CD14-positive monocyte (primary cell): ENCODE data around the gene DDR1. TPM values are rescaled to one million over a fixed set of nuclear protein-coding genes. Genes with fewer than 3 reads are reported as not detected.

Experiments
- DNase-seq, 3 donors: peaks; one replicate each; pipeline ENCODE4 v3.0.0-alpha.2; 2011 to 2022
- H2AFZ ChIP-seq: 2 replicates; pipeline ENCODE4 v1.6.0; 2012; ENCODE audit warnings: mild to moderate bottlenecking, low read depth, low read length, inconsistent platforms; ENCODE audit not compliant: insufficient read depth, poor library complexity, severe bottlenecking
- H3K27ac ChIP-seq, 2 donors: 1 replicate in 1 of 2; 2 replicates in 1 of 2; pipeline ENCODE4 v1.5.1; 2012 to 2013; ENCODE audit warnings: low read length in 2 of 2, control low read depth in 1 of 2, inconsistent platforms in 1 of 2, low read depth in 1 of 2, mild to moderate bottlenecking in 1 of 2
- H3K27me3 ChIP-seq, 2 donors: one replicate each; pipeline versions ENCODE4 v1.6.0 to v1.6.1; 2011 to 2013; ENCODE audit warnings: low read length in 2 of 2; ENCODE audit not compliant: control insufficient read depth in 2 of 2, insufficient read depth in 2 of 2
- H3K36me3 ChIP-seq, 2 donors: replicated peaks in 1 of 2; 1 replicate in 1 of 2; 2 replicates in 1 of 2; pipeline versions ENCODE4 v1.5.1 to v1.6.1; 2012 to 2013; ENCODE audit warnings: low read length in 2 of 2, control low read depth in 1 of 2, inconsistent platforms in 1 of 2, mild to moderate bottlenecking in 1 of 2; ENCODE audit not compliant: insufficient read depth in 2 of 2, control insufficient read depth in 1 of 2
- H3K4me1 ChIP-seq, 2 donors: 1 replicate in 1 of 2; 2 replicates in 1 of 2; pipeline versions ENCODE4 v1.5.1 to v1.6.1; 2012 to 2013; ENCODE audit warnings: low read length in 2 of 2, control low read depth in 1 of 2, inconsistent platforms in 1 of 2, mild to moderate bottlenecking in 1 of 2, moderate library complexity in 1 of 2; ENCODE audit not compliant: insufficient read depth in 2 of 2, control insufficient read depth in 1 of 2
- H3K4me2 ChIP-seq: replicated peaks from 2 replicates; pipeline ENCODE3; 2012; ENCODE audit warnings: low read length, moderate library complexity, mild to moderate bottlenecking; ENCODE audit not compliant: poor library complexity, severe bottlenecking; ENCODE audit errors: extremely low read depth
- H3K4me3 ChIP-seq, 3 experiments: fragments of 200-600 bp in 1 of 3; sonication (generic) in 1 of 3; replicated peaks in 1 of 3; 1 replicate in 2 of 3; 2 replicates in 1 of 3; pipeline ENCODE4 v1.5.1; 2011 to 2013; ENCODE audit warnings: low read length in 3 of 3, mild to moderate bottlenecking in 3 of 3, control low read depth in 2 of 3, low read depth in 2 of 3, inconsistent platforms in 1 of 3, moderate library complexity in 1 of 3
- H3K79me2 ChIP-seq: 2 replicates; pipeline ENCODE4 v1.6.0; 2012; ENCODE audit warnings: mild to moderate bottlenecking, control low read depth, inconsistent platforms, low read length, moderate library complexity; ENCODE audit not compliant: insufficient read depth
- H3K9ac ChIP-seq: 2 replicates; pipeline ENCODE4 v1.6.0; 2017; ENCODE audit warnings: low read length, mild to moderate bottlenecking; ENCODE audit not compliant: insufficient read depth, poor library complexity, severe bottlenecking
- H3K9me3 ChIP-seq, 2 donors: replicated peaks in 1 of 2; 1 replicate in 1 of 2; 2 replicates in 1 of 2; pipeline versions ENCODE4 v1.5.1 to v1.6.1; 2012 to 2013; ENCODE audit warnings: low read length in 2 of 2, control low read depth in 1 of 2; ENCODE audit not compliant: control insufficient read depth in 1 of 2, insufficient read depth in 1 of 2
- H4K20me1 ChIP-seq: 2 replicates; pipeline ENCODE4 v1.6.0; 2012; ENCODE audit warnings: mild to moderate bottlenecking, low read length, control low read depth, moderate library complexity; ENCODE audit not compliant: insufficient read depth
- H3K27ac Mint-ChIP-seq, 7 donors: one replicate each; pipeline ENCODE4 v1.8.0; 2020; ENCODE audit warnings: mild to moderate bottlenecking in 7 of 7, mixed read lengths in 7 of 7, moderate library complexity in 6 of 7, inconsistent platforms in 2 of 7
- H3K27me3 Mint-ChIP-seq, 3 donors: one replicate each; pipeline ENCODE4 v1.8.0; 2021 to 2022; ENCODE audit warnings: low read depth in 3 of 3, mild to moderate bottlenecking in 3 of 3, mixed read lengths in 3 of 3, moderate library complexity in 3 of 3, inconsistent platforms in 1 of 3
- H3K36me3 Mint-ChIP-seq, 2 donors: one replicate each; pipeline ENCODE4 v1.8.0; 2020; ENCODE audit warnings: mixed read lengths in 2 of 2, inconsistent platforms in 1 of 2, mild to moderate bottlenecking in 1 of 2
- H3K4me1 Mint-ChIP-seq: one replicate; pipeline ENCODE4 v1.8.0; 2020; ENCODE audit warnings: mild to moderate bottlenecking, mixed read lengths
- H3K4me3 Mint-ChIP-seq, 2 donors: one replicate each; pipeline ENCODE4 v1.8.0; 2020; ENCODE audit warnings: mild to moderate bottlenecking in 2 of 2, mixed read lengths in 2 of 2, moderate library complexity in 1 of 2
- H3K9me3 Mint-ChIP-seq, 7 donors: one replicate each; pipeline ENCODE4 v1.8.0; 2020 to 2022; ENCODE audit warnings: mixed read lengths in 7 of 7, mild to moderate bottlenecking in 6 of 7, moderate library complexity in 6 of 7, inconsistent platforms in 2 of 7
- WGBS: methylation state at CpG from one replicate; pipeline ENCODE4 v1.1.5; 2013; ENCODE audit warnings: missing lambda C conversion rate; ENCODE audit not compliant: insufficient coverage; 5-methylcytosine and 5-hydroxymethylcytosine counted together
- intact Hi-C, 2 donors: fragments of 100-400 bp; cut with micrococcal nuclease; formaldehyde crosslinking; loops; one replicate each; pipeline versions ENCODE4 v1.15.0 to v1.15.1; 2023
- polyA plus RNA-seq, 3 donors: library from polyadenylated mRNA; depleted of rRNA in 1 of 3; unstranded in 2 of 3; stranded (reverse) in 1 of 3; fragments of 300-500 nt in 2 of 3; fragments of >200 nt in 1 of 3; fragmentation: Illumina TruSeq in 2 of 3; gene quantifications; 1 replicate in 2 of 3; 2 replicates in 1 of 3; pipeline ENCODE4 v1.2.3, GENCODE V29; 2012 to 2021
- TF ChIP-seq, protein P1 (sequence below): fragments of 200-600 bp; IDR thresholded peaks from one replicate; pipeline ENCODE4 v1.8.0; 2022; ENCODE audit warnings: antibody characterized with exemption, mild to moderate bottlenecking

Gene DDR1
- polyA plus RNA-seq, 3 donors, result 0.39 to 1.0 (median 0.51) TPM

DNA sequence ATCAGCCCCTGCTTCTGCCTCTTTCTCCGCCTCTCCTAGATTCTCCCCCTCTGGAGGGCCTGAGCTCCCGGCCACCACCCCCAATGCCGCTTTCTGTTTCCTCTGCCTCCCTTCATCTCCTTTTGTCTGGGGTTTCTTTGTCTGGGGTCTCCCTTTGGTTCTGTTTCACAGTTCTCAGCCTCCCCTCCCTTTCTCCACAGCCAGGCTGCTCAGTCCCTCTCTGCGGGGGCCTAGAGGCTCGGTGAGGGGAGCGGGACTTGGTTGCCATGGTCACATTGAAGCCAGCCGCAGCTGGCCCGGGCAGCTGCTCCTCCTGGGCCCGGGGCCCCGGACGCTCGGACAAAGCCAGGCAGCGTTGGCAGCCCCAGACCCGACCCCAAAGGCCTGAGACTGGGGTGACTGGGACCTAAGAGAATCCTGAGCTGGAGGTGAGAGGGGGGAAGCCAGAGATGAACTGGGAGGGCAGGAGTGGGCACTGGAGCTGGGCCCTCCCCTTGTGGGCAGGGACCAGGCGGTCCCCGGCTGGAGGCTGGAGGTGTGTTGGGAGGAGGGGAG, 3.5 kb upstream of the DDR1 start:
- H3K27ac Mint-ChIP-seq, result no peak overlapping the region

DNA sequence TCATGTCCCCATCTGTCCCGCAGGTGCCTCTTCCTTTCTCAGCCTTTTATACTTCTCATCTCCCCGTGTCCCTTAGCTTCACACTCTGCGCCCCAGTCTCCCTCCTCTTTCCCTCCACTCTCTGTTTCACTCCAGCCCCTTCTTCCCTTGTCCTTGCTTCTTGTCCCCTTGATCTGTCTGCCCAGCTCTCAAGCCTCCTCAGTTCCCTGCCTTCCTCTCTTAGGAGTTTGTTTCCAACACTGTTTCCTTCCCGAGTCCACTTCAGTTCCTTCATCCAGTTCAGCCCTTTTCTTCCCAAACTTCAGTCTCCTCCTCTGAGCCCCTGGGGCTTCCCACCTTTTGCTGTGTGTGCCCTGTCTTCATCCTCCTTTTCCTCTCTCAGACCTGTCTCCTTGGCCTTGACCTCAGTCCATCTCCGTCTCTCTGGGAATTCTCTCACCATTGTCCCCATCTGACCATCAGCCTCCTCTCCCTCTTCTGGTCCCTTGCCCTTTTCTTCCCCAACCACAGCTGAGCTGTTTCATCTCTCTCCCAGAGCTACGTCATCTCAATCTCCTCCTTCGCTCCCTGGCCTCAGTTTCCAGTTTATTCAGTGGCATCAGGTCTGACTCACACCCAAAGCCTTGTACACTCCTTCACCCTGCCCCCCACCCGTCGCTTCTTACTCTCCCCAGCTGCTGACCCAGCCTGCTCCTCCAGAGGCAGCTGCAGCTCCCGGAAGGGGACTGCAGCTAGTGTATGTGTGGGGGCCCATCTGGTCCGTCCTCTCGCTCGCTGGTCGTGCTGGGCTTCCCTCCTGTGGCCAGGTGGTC, 2.7 kb upstream of the DDR1 start:
- Histone ChIP-seq H4K20me1 (no peaks in the 10 kb centered on the region), H3K4me2 (no peak overlapping the region), H2AFZ (no peak overlapping the region), H3K9ac (no peak overlapping the region), H3K9me3 (no peaks in the 10 kb centered on the region), H3K79me2 (no peaks in the 10 kb centered on the region), H3K4me3 (no peak overlapping the region), H3K36me3 (no peaks in the 10 kb centered on the region), H3K27me3 (peaks cover 4 to 50% of the 10 kb centered on the region in 2 donors), H3K4me1 (peaks cover 19 to 20% of the 10 kb centered on the region in 2 donors), H3K27ac (no peak overlapping the region)
- no peak for DNase-seq
- no peak overlapping the region for H3K4me3 Mint-ChIP-seq
- H3K27ac Mint-ChIP-seq, result peak overlapping the region in 3 of 7 donors; percentile 5 to 33 (median 22)
- intact Hi-C loops, result loop anchor here in 1 of 2 donors (5.0 kb wide), 1 partner anchor 39 kb away; no protein-coding TSS in a partner anchor
- TF ChIP-seq, protein P1, sequence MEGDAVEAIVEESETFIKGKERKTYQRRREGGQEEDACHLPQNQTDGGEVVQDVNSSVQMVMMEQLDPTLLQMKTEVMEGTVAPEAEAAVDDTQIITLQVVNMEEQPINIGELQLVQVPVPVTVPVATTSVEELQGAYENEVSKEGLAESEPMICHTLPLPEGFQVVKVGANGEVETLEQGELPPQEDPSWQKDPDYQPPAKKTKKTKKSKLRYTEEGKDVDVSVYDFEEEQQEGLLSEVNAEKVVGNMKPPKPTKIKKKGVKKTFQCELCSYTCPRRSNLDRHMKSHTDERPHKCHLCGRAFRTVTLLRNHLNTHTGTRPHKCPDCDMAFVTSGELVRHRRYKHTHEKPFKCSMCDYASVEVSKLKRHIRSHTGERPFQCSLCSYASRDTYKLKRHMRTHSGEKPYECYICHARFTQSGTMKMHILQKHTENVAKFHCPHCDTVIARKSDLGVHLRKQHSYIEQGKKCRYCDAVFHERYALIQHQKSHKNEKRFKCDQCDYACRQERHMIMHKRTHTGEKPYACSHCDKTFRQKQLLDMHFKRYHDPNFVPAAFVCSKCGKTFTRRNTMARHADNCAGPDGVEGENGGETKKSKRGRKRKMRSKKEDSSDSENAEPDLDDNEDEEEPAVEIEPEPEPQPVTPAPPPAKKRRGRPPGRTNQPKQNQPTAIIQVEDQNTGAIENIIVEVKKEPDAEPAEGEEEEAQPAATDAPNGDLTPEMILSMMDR, result no peak
- H3K27me3 Mint-ChIP-seq, result peaks cover 38 to 54% (median 40%) of the 10 kb centered on the region in 3 donors
- H3K9me3 Mint-ChIP-seq, result peaks cover 0 to 5% (median 0%) of the 10 kb centered on the region in 7 donors
- WGBS, result 95% methylated on average over 8 of the region's 14 CpGs
- peaks cover 0 to 5% of the 10 kb centered on the region in 2 donors for H3K36me3 Mint-ChIP-seq
- H3K4me1 Mint-ChIP-seq, result peaks cover 31% of the 10 kb centered on the region

More for the DNA sequence above, 3.5 kb upstream of the DDR1 start:
- Mint-ChIP-seq H3K4me3 (no peak overlapping the region), H3K4me1 (peaks cover 28% of the 10 kb centered on the region), H3K9me3 (peaks cover 0 to 5% (median 0%) of the 10 kb centered on the region in 7 donors), H3K27me3 (peaks cover 32 to 46% (median 33%) of the 10 kb centered on the region in 3 donors), H3K36me3 (peaks cover 0 to 5% of the 10 kb centered on the region in 2 donors)
- intact Hi-C loops, result loop anchor here in 1 of 2 donors (5.0 kb wide), 1 partner anchor 38 kb away; no protein-coding TSS in a partner anchor
- Histone ChIP-seq H3K9me3 (no peaks in the 10 kb centered on the region), H3K79me2 (no peaks in the 10 kb centered on the region), H4K20me1 (no peaks in the 10 kb centered on the region), H3K4me2 (no peak overlapping the region), H3K4me3 (no peak overlapping the region), H3K36me3 (no peaks in the 10 kb centered on the region), H3K4me1 (peaks cover 19 to 20% of the 10 kb centered on the region in 2 donors), H3K9ac (no peak overlapping the region), H3K27me3 (peaks cover 4 to 42% of the 10 kb centered on the region in 2 donors), H3K27ac (no peak overlapping the region), H2AFZ (no peak overlapping the region)
- TF ChIP-seq, protein P1, result no peak
- WGBS, result 91% methylated on average over 15 of the region's 16 CpGs
- no peak for DNase-seq
